Mammary epithelial cell (primary cell): ENCODE data around the gene GRAMD1A.

Experiments used
- EZH2 ChIP-seq: IDR thresholded peaks from 2 replicates; pipeline ENCODE4 v1.6.1; 2012; ENCODE audit warnings: low read length, inconsistent platforms, borderline replicate concordance
- TF ChIP-seq, protein P1 (sequence below), 2 donors: IDR thresholded peaks in 1 of 2; conservative IDR thresholded peaks in 1 of 2; 2 replicates each; pipeline ENCODE4 v1.5.1; 2011 to 2012; ENCODE audit warnings: inconsistent platforms in 2 of 2, low read length in 2 of 2, mild to moderate bottlenecking in 2 of 2, control low read depth in 1 of 2, low read depth in 1 of 2; ENCODE audit not compliant: insufficient read depth in 1 of 2; ENCODE audit errors: extremely low read depth in 1 of 2

DNA sequence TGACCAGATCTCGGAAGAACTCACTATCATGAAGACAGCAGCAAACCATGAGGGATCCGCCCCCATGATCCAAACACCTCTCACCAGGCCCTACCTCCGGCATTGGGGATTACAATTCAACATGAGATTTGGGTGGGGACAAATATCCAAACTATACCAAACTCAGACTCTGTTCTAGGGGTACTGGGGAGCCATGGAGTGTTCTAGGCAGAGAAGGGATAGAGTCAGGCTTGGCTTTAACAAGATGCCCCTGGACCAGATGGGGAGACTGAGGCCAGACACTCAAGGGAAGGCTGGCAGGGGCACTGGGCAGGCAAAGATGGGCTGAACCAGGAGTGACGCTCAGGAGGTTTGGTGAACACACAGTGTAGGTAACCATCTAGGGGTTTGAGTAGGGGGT is 18.3 kb downstream of the GRAMD1A start:
- TF ChIP-seq, protein P1, sequence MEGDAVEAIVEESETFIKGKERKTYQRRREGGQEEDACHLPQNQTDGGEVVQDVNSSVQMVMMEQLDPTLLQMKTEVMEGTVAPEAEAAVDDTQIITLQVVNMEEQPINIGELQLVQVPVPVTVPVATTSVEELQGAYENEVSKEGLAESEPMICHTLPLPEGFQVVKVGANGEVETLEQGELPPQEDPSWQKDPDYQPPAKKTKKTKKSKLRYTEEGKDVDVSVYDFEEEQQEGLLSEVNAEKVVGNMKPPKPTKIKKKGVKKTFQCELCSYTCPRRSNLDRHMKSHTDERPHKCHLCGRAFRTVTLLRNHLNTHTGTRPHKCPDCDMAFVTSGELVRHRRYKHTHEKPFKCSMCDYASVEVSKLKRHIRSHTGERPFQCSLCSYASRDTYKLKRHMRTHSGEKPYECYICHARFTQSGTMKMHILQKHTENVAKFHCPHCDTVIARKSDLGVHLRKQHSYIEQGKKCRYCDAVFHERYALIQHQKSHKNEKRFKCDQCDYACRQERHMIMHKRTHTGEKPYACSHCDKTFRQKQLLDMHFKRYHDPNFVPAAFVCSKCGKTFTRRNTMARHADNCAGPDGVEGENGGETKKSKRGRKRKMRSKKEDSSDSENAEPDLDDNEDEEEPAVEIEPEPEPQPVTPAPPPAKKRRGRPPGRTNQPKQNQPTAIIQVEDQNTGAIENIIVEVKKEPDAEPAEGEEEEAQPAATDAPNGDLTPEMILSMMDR (conservative IDR thresholded peaks at IDR 0.05 in 1 of 2, IDR thresholded peaks at IDR 0.05 in 1 of 2; ENCODE audit: extremely low read depth in 1 of 2, insufficient read depth in 1 of 2, low read depth in 1 of 2, low read length in 2 of 2), result no peak
- TF ChIP-seq EZH2, result no peak
